Vagina (tissue), 2 donors: Measurements from ENCODE around the gene ITLN1.

ENCODE experiments used
- POLR2A ChIP-seq, 2 donors: fragments of 450-650 bp; IDR thresholded peaks; one replicate each; pipeline ENCODE4 v1.6.1; 2017; ENCODE audit warnings: antibody characterized with exemption in 2 of 2, mild to moderate bottlenecking in 2 of 2, moderate library complexity in 2 of 2
- POLR2AphosphoS5 ChIP-seq, 2 donors: sonication (generic); formaldehyde crosslinking; IDR thresholded peaks; one replicate each; pipeline ENCODE4 v1.9.0; 2017; ENCODE audit warnings: antibody characterized with exemption in 2 of 2, mild to moderate bottlenecking in 2 of 2, low read depth in 1 of 2; ENCODE audit not compliant: insufficient read depth in 1 of 2
- TF ChIP-seq, protein P1 (sequence below), 3 experiments: fragments of 450-650 bp in 2 of 3; fragments of 200-600 bp in 1 of 3; sonication (generic) in 1 of 3; IDR thresholded peaks; one replicate each; pipeline ENCODE4 v1.5.1; 2017 to 2019; ENCODE audit warnings: antibody characterized with exemption in 3 of 3, mild to moderate bottlenecking in 2 of 3, moderate library complexity in 2 of 3

DNA sequence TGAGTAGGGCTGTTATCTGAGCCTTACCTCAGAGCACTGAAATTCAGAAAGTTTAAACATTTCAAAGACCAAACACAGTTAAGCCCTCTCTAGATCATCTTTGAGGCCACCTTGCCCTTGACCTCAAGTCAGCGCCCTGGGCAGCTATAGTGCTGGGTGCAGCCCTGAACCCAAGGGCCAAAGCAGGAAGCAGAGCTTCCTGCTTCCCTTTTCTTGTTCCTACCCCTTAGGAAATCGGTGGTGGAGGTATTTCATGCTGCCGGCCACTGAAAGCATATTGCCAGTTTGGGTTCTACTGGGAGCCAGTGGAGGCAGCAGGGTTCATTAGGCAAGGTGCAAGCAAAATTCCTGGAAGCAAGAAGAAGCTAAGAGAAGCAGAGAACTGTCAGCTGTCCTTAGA lies 48.4 kb downstream of the ITLN1 start:
- TF ChIP-seq, protein P1, sequence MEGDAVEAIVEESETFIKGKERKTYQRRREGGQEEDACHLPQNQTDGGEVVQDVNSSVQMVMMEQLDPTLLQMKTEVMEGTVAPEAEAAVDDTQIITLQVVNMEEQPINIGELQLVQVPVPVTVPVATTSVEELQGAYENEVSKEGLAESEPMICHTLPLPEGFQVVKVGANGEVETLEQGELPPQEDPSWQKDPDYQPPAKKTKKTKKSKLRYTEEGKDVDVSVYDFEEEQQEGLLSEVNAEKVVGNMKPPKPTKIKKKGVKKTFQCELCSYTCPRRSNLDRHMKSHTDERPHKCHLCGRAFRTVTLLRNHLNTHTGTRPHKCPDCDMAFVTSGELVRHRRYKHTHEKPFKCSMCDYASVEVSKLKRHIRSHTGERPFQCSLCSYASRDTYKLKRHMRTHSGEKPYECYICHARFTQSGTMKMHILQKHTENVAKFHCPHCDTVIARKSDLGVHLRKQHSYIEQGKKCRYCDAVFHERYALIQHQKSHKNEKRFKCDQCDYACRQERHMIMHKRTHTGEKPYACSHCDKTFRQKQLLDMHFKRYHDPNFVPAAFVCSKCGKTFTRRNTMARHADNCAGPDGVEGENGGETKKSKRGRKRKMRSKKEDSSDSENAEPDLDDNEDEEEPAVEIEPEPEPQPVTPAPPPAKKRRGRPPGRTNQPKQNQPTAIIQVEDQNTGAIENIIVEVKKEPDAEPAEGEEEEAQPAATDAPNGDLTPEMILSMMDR (IDR thresholded peaks at IDR 0.05), result no peak
- TF ChIP-seq POLR2AphosphoS5 (IDR thresholded peaks at IDR 0.05; ENCODE audit: insufficient read depth in 1 of 2, low read depth in 1 of 2), result no peak
- no peak for TF ChIP-seq POLR2A (IDR thresholded peaks at IDR 0.05)
